ENCODE data around the gene GABRB2.

The GABRB2 gene

GRCh38 chr5:161546470-161547301, at the start of gene GABRB2:
Gene GABRB2, minus strand, starts transcription at chr5:161546725. Its CDS starts 82 bp downstream, at chr5:161546643.
- no peak for TF ChIP-seq CTCF (IDR thresholded peaks at IDR 0.05; ENCODE audit: control insufficient read depth, insufficient read depth, low read depth, low read length, missing control alignments)
- DNase-seq (ENCODE audit: low read depth): no peak
- peak within 1 kb of the TSS; percentile 47 for H3K4me3 ChIP-seq (ENCODE audit: control insufficient read depth, low read depth, low read length)

- H3K4me3 ChIP-seq (ENCODE audit: control insufficient read depth, low read depth, low read length): no peak overlapping the region
- DNase-seq (ENCODE audit: low read depth): no peak
- TF ChIP-seq CTCF (IDR thresholded peaks at IDR 0.05; ENCODE audit: control insufficient read depth, insufficient read depth, low read depth, low read length, missing control alignments): no peak
These were observed 39.3 kb upstream of the GABRB2 start for GRCh38 chr5:161585798-161586197.

GRCh38 chr5:161580621-161581020, 34.1 kb upstream of the GABRB2 start:
- no peak overlapping the region for H3K4me3 ChIP-seq (ENCODE audit: control insufficient read depth, low read depth, low read length)
- no peak for DNase-seq (ENCODE audit: low read depth)
- no peak for TF ChIP-seq CTCF (IDR thresholded peaks at IDR 0.05; ENCODE audit: control insufficient read depth, insufficient read depth, low read depth, low read length, missing control alignments)

- H3K4me3 ChIP-seq (ENCODE audit: control insufficient read depth, low read depth, low read length): no peak overlapping the region
- no peak for TF ChIP-seq CTCF (IDR thresholded peaks at IDR 0.05; ENCODE audit: control insufficient read depth, insufficient read depth, low read depth, low read length, missing control alignments)
- DNase-seq (ENCODE audit: low read depth): no peak
These were observed 26.4 kb upstream of the GABRB2 start for GRCh38 chr5:161572914-161573313.

- TF ChIP-seq CTCF (IDR thresholded peaks at IDR 0.05; ENCODE audit: control insufficient read depth, insufficient read depth, low read depth, low read length, missing control alignments): no peak
- no peak overlapping the region for H3K4me3 ChIP-seq (ENCODE audit: control insufficient read depth, low read depth, low read length)
- DNase-seq (ENCODE audit: low read depth): no peak
These were observed 19.6 kb upstream of the GABRB2 start for GRCh38 chr5:161566081-161566480.

- TF ChIP-seq CTCF (IDR thresholded peaks at IDR 0.05; ENCODE audit: control insufficient read depth, insufficient read depth, low read depth, low read length, missing control alignments): no peak
- no peak for DNase-seq (ENCODE audit: low read depth)
- H3K4me3 ChIP-seq (ENCODE audit: control insufficient read depth, low read depth, low read length): no peak overlapping the region
These were observed 15.9 kb upstream of the GABRB2 start for GRCh38 chr5:161562446-161562845.
